Stomach (tissue), 4 donors: ENCODE data around the gene TSTD2.

ENCODE experiments used
- EP300 ChIP-seq: sonication (generic); formaldehyde crosslinking; IDR thresholded peaks from one replicate; pipeline ENCODE4 v1.6.1; 2017; ENCODE audit warnings: antibody characterized with exemption
- POLR2A ChIP-seq, 4 donors: fragments of 450-650 bp; IDR thresholded peaks; one replicate each; pipeline ENCODE4 v1.6.1; 2016; ENCODE audit warnings: antibody characterized with exemption in 4 of 4, control low read depth in 2 of 4, mild to moderate bottlenecking in 1 of 4, moderate library complexity in 1 of 4
- POLR2AphosphoS5 ChIP-seq, 3 donors: sonication (generic); formaldehyde crosslinking; IDR thresholded peaks; one replicate each; pipeline ENCODE4 v1.6.1; 2016; ENCODE audit warnings: antibody characterized with exemption in 3 of 3
- TF ChIP-seq, protein P1 (sequence below), 7 experiments: fragments of 450-650 bp in 4 of 7; fragments of 200-600 bp in 3 of 7; sonication (generic) in 3 of 7; IDR thresholded peaks; one replicate each; pipeline ENCODE4 v1.5.1; 2016 to 2019; ENCODE audit warnings: antibody characterized with exemption in 7 of 7, control low read depth in 2 of 7, mild to moderate bottlenecking in 1 of 7

DNA sequence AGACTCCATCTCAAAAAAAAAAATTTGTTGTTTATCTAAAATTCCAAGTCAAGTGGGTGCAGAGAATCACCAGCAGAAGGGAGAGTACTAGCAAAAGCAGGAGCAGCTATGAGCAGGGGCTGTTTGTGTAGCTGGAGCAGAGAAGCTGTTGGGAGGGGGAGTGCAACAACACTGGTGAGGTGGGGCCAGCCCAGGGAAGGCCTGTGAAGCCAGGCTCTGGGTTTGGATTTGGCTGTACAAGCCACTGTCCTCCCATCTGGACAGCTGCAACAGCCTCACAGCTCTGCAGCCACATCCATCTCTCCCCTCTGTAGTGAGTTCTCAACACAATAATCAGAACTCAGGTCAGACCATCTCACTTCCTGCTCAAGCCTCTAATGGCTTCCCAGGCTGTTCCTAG, 72.3 kb downstream of the TSTD2 start:
- TF ChIP-seq, protein P1, sequence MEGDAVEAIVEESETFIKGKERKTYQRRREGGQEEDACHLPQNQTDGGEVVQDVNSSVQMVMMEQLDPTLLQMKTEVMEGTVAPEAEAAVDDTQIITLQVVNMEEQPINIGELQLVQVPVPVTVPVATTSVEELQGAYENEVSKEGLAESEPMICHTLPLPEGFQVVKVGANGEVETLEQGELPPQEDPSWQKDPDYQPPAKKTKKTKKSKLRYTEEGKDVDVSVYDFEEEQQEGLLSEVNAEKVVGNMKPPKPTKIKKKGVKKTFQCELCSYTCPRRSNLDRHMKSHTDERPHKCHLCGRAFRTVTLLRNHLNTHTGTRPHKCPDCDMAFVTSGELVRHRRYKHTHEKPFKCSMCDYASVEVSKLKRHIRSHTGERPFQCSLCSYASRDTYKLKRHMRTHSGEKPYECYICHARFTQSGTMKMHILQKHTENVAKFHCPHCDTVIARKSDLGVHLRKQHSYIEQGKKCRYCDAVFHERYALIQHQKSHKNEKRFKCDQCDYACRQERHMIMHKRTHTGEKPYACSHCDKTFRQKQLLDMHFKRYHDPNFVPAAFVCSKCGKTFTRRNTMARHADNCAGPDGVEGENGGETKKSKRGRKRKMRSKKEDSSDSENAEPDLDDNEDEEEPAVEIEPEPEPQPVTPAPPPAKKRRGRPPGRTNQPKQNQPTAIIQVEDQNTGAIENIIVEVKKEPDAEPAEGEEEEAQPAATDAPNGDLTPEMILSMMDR (IDR thresholded peaks at IDR 0.05), result no peak
- TF ChIP-seq EP300 (no peak), POLR2AphosphoS5 (IDR thresholded peaks at IDR 0.05) (no peak), POLR2A (IDR thresholded peaks at IDR 0.05) (no peak)
